Subcutaneous adipose tissue (tissue), 4 donors: ENCODE data around the gene SORCS3. TPM values are rescaled to one million over a fixed set of nuclear protein-coding genes. Genes with fewer than 3 reads are reported as not detected.

Source experiments
- CTCF ChIP-seq: fragments of 450-650 bp; IDR thresholded peaks from one replicate; pipeline ENCODE4 v1.5.1; 2016; ENCODE audit warnings: low read depth, mild to moderate bottlenecking, control low read depth, antibody characterized with exemption, moderate library complexity
- total RNA-seq, 4 donors: library from RNA; depleted of rRNA; stranded (reverse); fragments of >200 nt; gene quantifications; one replicate each; pipeline ENCODE4 v1.1.0, GENCODE V29; 2016

The SORCS3 gene
- total RNA-seq, result not detected

DNA sequence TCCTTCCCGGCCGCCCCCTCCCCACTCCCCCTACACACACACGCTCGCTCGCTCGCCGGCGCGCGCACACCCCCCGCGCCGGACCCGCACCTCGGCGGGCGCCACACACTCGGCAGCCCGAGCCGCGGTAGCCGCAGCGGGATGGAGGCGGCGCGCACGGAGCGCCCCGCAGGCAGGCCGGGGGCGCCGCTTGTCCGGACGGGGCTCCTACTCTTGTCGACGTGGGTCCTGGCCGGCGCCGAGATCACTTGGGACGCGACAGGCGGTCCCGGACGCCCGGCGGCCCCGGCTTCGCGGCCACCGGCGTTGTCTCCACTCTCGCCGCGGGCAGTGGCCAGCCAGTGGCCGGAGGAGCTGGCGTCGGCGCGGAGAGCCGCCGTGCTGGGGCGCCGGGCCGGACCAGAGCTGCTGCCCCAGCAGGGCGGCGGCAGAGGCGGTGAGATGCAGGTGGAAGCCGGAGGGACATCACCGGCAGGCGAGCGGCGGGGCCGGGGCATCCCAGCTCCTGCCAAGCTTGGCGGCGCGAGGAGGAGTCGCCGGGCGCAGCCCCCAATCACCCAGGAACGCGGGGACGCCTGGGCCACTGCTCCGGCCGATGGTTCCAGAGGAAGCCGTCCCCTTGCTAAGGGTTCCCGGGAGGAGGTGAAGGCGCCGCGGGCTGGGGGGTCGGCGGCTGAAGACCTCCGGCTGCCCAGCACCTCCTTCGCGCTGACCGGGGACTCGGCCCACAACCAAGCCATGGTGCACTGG is at the start of gene SORCS3:
Gene SORCS3, plus strand, starts transcription at position 104 of the 750 bp plus-strand sequence.
- no peak for TF ChIP-seq CTCF

GRCh38 chr10:104591441-104591840 is 49.6 kb upstream of the SORCS3 start:
- TF ChIP-seq CTCF, result no peak

DNA sequence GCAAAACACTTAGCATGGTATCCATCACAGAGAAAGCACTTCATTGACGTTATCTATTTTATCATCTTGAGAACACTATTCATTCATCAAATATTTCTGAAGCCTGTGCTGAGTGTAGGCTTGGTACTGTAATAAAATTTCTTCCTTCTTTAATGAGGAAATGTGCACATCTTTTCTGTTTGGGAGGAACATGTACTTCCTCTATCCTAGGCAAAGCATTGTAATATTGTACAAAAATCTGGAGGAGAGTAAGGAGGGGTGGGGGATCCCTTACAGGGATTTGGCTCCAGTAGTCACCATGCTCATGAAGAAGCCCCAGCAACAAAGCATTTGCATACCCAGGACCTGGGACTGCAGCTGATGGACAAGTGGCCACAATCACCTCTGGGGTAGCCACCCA is 39.9 kb upstream of the SORCS3 start:
- no peak for TF ChIP-seq CTCF

GRCh38 chr10:104608091-104608828 is 32.8 kb upstream of the SORCS3 start:
- no peak for TF ChIP-seq CTCF

DNA sequence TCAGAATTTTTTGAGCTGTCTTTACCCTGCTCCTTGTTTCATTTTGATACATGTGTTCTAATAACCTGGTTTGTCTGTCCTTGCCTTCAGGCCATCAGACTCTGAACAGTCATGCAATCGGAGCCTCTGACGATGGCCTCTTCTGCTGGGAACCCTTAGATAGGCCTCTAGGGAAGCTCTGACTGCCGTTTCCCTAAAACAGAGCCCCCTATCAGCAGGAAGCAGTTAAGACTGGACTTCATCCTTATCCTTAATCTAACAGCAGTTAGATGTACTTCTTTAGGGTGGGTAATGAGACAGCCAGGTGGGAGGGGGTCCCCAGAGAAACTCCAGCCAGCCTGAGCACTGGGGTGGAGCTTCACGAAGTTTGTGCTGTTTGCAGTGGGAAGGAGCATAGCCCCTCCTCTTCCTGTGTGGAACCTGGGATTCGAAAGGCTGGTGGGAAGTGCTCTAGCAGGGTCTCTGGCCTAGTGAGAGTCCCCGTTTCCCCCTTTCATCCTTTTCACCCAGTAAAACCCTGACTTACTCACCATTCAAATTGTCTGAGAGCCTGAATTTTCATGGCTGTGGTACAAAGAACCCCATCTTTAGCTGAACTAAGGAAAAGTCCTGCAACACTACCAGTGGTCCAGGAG is 28.4 kb upstream of the SORCS3 start:
- TF ChIP-seq CTCF, result no peak

DNA sequence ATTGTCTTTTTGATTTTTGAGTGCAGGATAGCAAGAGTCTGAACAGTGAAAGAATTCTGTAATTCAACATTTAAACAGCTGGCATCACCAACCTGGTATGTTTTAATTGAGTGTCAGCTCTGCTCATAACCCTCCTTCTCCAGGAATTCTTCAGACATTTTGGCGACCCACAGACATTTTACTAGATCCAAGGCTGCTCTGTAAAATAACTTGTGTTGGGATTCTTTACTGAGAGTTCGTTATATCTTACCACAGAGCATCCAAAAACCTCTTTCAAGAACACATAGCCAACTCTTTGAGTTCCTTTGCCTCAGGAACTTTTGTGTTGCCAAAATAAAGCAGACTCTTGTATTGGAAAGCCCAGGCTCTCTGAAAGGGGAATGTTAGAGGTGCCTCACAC is 27.7 kb upstream of the SORCS3 start:
- no peak for TF ChIP-seq CTCF

DNA sequence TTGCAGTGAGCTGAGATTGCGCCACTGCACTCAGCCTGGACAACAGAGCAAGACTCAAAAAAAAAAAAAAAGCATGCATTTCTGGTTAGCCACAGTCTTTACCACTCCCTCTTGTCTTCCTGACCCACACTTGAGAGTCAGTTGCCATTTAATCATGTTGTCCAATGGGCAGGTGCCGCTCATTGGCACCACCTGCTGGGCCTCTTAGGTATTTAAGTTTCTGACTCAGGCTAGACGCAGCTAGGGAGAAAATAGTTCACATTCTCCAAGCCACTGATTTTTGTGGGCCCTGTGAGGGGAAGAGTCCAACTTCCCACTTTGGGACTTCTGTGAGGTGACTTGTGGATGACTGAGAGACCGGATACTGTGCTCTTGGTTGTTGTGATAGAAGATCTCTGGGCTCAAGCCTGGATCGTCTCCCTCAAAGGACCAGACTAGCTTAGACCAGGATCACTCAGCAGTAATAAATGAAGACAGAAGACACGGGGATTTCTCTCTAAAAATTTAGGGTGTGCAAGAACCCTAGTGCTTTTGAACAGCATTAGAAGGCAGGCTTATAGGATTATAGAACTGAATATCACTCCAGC is 26.8 kb upstream of the SORCS3 start:
- TF ChIP-seq CTCF, result no peak
